ENCODE data around the gene DROSHA. TPM values are rescaled to one million over a fixed set of nuclear protein-coding genes. Genes with fewer than 3 reads are reported as not detected.

DROSHA gene
- total RNA-seq, 6 experiments from 2014 or later = 13.0 to 21.0 (median 18.5) TPM

- no peaks in the 10 kb centered on the region for H3K4me1 ChIP-seq
- H3K36me3 ChIP-seq = no peaks in the 10 kb centered on the region
- DNase-seq (no peak), ATAC-seq (no peak)
- intact Hi-C loops (cut with DNase I) = no loop called here
- TF ChIP-seq, protein P1, sequence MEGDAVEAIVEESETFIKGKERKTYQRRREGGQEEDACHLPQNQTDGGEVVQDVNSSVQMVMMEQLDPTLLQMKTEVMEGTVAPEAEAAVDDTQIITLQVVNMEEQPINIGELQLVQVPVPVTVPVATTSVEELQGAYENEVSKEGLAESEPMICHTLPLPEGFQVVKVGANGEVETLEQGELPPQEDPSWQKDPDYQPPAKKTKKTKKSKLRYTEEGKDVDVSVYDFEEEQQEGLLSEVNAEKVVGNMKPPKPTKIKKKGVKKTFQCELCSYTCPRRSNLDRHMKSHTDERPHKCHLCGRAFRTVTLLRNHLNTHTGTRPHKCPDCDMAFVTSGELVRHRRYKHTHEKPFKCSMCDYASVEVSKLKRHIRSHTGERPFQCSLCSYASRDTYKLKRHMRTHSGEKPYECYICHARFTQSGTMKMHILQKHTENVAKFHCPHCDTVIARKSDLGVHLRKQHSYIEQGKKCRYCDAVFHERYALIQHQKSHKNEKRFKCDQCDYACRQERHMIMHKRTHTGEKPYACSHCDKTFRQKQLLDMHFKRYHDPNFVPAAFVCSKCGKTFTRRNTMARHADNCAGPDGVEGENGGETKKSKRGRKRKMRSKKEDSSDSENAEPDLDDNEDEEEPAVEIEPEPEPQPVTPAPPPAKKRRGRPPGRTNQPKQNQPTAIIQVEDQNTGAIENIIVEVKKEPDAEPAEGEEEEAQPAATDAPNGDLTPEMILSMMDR (IDR thresholded peaks at IDR 0.05) = no peak
- TF ChIP-seq POLR2A (IDR thresholded peaks at IDR 0.05) = no peak
- H3K4me3 ChIP-seq = no peak overlapping the region
- no peak overlapping the region for H3K27ac ChIP-seq
- H3K9me3 ChIP-seq = no peaks in the 10 kb centered on the region
- 57% methylated on average over 7 of the region's 7 CpGs for WGBS (ENCODE audit: insufficient coverage, low coverage, low lambda C conversion rate, missing lambda C conversion rate)
- no peaks in the 10 kb centered on the region for H3K27me3 ChIP-seq
Measured at GRCh38 chr5:31378838-31379237, 153.1 kb downstream of the DROSHA start.

GRCh38 chr5:31378136-31378535 is 153.8 kb downstream of the DROSHA start:
- no peak overlapping the region for H3K4me3 ChIP-seq
- no peak for TF ChIP-seq POLR2A (IDR thresholded peaks at IDR 0.05)
- TF ChIP-seq, protein P1 (IDR thresholded peaks at IDR 0.05) = no peak
- H3K27ac ChIP-seq = no peak overlapping the region
- ATAC-seq = no peak
- no peaks in the 10 kb centered on the region for H3K27me3 ChIP-seq
- no peak for DNase-seq
- no peaks in the 10 kb centered on the region for H3K9me3 ChIP-seq
- no peaks in the 10 kb centered on the region for H3K4me1 ChIP-seq
- no peaks in the 10 kb centered on the region for H3K36me3 ChIP-seq
- intact Hi-C loops (cut with DNase I) = no loop called here

DNA sequence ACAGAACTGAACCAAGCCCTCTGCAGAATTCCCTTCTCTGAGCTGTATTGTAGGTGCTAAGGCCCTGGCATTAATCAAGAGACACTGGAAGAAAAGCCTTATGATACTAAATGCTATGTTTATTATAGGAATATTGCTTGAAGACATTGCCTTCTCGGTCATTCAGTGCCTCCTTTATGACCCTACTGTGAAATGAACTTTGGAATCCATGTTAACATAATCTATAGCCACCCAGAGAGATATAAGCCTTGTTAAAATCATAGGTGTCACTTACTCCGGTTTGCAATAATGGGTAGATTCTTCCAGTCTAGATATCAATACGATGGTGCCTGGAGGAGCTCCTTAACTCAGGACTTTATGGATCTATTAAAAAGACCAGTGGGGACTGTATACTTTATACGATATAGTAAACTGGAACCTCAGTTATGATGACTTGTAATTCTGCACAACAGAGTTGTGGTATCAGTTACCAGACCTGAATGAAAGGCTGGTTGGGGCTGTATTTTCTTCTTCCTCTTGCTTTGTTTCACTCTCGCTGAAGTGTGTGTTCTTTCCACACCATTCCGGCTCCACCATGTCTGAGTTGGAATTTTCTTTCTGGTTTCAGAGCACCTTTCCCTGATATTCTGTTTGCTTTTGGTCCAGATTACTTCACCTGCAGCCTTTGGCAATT is 154.5 kb downstream of the DROSHA start:
- no peaks in the 10 kb centered on the region for H3K9me3 ChIP-seq
- WGBS (ENCODE audit: insufficient coverage, low coverage, low lambda C conversion rate, missing lambda C conversion rate) = 76% methylated on average over 6 of the region's 6 CpGs
- H3K27me3 ChIP-seq = no peaks in the 10 kb centered on the region
- no peaks in the 10 kb centered on the region for H3K4me1 ChIP-seq
- TF ChIP-seq, protein P1 (IDR thresholded peaks at IDR 0.05) = no peak
- no peak for TF ChIP-seq POLR2A (IDR thresholded peaks at IDR 0.05)
- no peak overlapping the region for H3K27ac ChIP-seq
- H3K4me3 ChIP-seq = no peak overlapping the region
- intact Hi-C loops (cut with DNase I) = no loop called here
- DNase-seq (no peak), ATAC-seq (no peak)
- no peaks in the 10 kb centered on the region for H3K36me3 ChIP-seq

DNA sequence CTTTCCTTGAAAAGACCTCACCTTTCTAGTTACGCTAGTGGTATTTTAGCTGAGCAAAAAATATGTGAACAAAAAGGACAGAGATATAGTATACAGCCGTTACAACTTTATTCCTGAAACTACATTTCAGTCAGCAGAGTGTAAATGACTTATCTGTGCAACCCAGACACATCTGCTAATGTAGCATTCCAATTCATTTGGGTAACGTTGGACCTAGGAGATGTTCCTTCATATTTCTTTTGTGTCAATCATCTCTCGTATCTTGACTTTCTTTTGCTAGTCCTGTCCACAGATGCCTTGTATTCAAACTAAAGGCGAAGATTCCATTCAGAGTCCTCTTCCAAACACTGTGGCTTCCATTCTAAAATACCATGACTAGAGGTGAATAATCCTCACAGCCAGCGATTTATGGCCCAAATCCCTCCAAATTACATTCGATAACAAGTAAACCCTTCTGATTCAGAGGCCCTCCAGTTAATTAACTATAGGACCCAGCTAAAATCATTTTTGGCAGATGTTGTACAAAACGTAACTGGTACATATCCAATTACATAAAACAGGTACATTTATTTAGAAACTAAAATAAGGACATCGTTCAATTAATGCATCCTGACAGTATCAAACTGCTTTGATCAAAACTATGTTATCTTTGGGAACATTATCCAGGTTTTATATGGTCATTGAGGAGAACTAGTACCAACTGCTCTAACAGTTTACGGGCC is 155.7 kb downstream of the DROSHA start:
- Histone ChIP-seq H3K27me3 (no peaks in the 10 kb centered on the region), H3K9me3 (no peaks in the 10 kb centered on the region), H3K4me1 (no peaks in the 10 kb centered on the region), H3K36me3 (no peaks in the 10 kb centered on the region), H3K27ac (no peak overlapping the region), H3K4me3 (no peak overlapping the region)
- intact Hi-C loops (cut with DNase I) = no loop called here
- TF ChIP-seq, protein P1 (IDR thresholded peaks at IDR 0.05) = no peak
- no peak for TF ChIP-seq POLR2A (IDR thresholded peaks at IDR 0.05)
- no peak for DNase-seq
- no peak for ATAC-seq
- WGBS (ENCODE audit: insufficient coverage, low coverage, low lambda C conversion rate, missing lambda C conversion rate) = 56% methylated on average over 9 of the region's 10 CpGs
